ENCODE measurements around the gene ACO2.
A peak's percentile ranks its signal among the peaks of the same experiment; 100 is the strongest.
"Not testable (repeated sequence)": the region's sequence is repeated elsewhere in the genome, so short reads cannot be mapped to it uniquely, and the experiment has no call there.

The ACO2 gene

DNA sequence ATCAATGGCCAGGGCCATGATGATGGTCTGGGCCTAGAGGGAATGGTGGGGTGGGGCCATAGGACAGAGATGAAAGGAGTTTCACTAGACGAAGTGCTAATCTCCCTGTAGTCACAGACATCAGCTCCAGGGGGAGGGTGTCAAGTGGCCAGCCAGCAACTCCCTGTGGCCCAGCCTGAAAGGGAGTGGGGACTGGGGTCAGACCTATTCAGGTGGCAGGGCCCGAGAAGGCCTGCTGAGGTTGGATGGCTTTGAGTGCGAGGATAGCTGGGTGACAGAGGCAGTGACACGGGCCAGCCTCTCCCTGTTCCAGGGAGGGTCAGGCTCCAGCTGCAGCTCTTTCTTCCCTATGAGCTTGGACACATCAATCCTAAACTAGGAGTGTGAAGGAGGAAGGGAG, 33.4 kb upstream of the ACO2 start:
- TF ChIP-seq, protein P1, sequence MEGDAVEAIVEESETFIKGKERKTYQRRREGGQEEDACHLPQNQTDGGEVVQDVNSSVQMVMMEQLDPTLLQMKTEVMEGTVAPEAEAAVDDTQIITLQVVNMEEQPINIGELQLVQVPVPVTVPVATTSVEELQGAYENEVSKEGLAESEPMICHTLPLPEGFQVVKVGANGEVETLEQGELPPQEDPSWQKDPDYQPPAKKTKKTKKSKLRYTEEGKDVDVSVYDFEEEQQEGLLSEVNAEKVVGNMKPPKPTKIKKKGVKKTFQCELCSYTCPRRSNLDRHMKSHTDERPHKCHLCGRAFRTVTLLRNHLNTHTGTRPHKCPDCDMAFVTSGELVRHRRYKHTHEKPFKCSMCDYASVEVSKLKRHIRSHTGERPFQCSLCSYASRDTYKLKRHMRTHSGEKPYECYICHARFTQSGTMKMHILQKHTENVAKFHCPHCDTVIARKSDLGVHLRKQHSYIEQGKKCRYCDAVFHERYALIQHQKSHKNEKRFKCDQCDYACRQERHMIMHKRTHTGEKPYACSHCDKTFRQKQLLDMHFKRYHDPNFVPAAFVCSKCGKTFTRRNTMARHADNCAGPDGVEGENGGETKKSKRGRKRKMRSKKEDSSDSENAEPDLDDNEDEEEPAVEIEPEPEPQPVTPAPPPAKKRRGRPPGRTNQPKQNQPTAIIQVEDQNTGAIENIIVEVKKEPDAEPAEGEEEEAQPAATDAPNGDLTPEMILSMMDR (conservative IDR thresholded peaks at IDR 0.05; ENCODE audit: low read depth, low read length), result no peak
- no peak overlapping the region for H3K4me3 ChIP-seq (ENCODE audit: low read length)
- no peak for DNase-seq (ENCODE audit: low read depth)

DNA sequence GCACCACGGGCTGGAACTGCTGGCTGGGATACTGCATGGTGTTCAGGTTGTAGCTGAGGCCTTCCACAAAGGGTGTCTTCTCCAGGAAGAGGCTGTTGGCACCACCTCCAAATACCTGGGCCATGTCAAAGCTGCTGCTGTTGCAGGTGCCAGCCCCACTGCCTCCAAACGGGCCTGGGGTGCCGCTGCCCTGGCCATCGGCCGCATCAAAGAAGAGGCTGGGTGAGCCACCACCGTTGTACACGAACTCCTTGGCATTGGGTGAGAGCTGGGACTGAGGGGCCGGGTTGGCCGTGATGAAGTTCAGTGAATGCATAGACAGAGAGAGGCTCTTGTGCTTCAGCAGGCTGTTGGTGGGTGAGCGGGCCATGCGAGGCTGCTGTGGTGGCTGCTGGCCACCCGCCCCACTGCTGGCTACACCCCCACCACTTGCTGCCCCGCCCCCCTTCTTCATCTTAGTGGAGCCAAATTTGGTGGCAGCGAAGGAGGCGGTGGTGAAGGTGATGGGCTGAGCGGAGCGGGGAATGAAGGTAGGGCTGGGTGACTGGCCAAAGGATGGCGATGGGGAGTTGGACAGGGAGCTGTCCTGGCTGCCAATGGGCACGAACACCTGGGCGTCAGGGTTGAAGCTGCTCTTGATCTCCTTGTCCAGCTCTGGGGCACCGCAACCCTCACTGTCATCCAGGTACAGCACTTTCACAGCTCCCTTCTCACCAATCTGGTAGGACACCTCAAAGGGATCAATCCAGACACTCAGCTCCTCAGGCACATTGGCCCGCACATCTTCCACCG, 32.4 kb upstream of the ACO2 start:
- DNase-seq (ENCODE audit: low read depth), result no peak
- TF ChIP-seq, protein P1 (conservative IDR thresholded peaks at IDR 0.05; ENCODE audit: low read depth, low read length), result no peak
- H3K4me3 ChIP-seq (ENCODE audit: low read length), result no peak overlapping the region

DNA sequence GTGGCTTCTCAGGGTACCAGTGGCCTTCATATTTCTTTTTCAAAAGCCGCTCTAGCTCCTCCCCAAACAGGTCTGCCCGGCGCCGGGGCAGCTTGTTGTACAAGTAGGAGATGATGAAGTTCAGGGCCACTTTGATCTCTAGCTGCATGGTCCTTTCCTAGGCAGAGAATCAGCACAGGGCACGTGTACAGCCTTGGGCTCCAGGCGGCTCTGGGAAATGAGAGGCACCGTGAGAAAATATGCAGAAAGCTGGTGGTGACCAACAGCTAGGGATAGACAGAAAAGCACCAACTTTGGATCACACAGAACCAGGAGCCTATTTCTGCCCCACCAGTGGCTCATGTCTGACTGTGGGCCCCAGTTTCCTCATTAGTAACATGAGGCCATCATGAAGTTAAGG, 31.7 kb upstream of the ACO2 start:
- H3K4me3 ChIP-seq (ENCODE audit: low read length), result no peak overlapping the region
- DNase-seq (ENCODE audit: low read depth), result no peak
- TF ChIP-seq, protein P1 (conservative IDR thresholded peaks at IDR 0.05; ENCODE audit: low read depth, low read length), result no peak

DNA sequence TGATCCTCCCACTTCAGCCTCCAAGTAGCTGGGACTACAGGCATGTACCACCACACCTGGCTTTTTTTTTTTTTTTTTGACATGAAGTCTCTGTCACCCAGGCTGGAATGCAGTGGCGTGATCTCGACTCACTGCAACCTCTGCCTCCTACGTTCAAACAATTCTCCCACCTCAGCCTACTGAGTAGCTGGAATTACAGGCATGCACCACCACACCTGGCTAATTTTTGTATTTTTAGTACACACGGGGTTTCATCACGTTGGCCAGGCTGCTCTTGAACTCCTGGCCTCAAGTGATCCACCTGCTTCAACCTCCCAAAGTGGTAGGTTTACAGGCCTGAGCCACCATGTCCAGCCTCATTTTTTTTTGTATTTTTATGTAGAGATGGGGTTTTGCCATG, 28.4 kb upstream of the ACO2 start:
- not testable (repeated sequence) for H3K4me3 ChIP-seq (ENCODE audit: low read length); DNase-seq (ENCODE audit: low read depth)

DNA sequence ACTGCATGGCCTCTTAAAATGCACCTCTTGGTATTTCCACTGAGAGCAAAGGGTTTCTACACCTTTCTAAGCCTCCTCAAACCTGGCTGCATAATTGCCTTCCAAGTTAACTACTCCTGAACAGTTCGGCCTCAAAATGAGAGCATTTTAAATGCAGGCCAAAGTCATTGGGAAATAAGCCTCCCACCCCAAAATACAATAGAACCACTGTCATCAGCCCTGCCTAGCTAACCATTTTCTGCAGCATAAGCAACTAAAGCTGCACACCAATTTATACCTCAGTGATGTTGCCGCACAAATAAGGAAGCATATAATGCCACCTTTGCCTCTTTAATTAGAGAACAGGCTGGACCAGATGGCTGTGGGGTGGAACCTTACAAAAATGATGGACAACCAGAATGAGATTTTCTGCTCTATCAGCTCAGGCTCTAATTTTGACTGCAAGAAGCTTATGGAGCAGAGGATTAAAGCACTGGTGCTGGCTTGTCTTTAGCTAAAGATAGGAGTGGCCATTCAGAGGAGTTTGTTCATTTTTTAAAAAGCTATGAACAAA, 26.6 kb upstream of the ACO2 start:
- DNase-seq (ENCODE audit: low read depth), result no peak
- no peak overlapping the region for H3K4me3 ChIP-seq (ENCODE audit: low read length)
- TF ChIP-seq, protein P1 (conservative IDR thresholded peaks at IDR 0.05; ENCODE audit: low read depth, low read length), result no peak

DNA sequence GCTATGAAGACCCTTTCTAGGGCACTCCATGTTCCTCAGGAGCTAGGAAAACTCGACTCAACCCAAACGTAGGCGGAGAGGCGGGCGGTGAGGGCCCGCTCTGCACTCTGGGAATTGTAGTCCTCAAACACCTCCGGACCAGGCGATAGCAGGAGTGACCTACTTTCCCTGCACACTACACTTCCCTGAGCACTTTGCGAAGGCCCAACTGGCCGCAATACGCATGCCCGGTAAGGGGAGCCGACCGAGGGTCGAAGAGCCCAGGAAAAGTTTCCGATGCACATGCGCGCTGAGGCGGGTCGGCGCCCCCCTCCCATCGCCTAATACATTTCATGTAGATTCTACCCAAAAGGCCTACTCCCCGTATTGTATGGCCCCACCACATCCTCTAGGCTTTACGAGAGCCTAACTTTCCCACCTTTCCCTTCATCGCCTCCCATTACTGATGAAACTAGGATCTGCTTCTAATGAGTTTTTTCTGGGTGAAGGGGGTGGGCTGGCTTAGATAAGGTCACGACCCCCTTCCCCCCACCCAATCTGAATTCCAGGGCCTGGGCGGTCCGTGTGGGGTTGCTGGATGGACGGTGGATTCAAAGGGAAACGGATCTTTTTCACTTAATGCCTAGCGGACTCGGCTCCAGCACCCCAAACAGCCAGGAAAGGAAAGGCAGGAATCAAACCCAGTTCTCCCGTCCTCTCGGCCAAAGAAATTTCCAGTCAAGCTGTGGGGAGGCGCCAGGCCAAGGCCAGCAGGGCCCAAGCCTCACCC, 24.4 kb upstream of the ACO2 start:
- peak; percentile 93 for DNase-seq (ENCODE audit: low read depth)
- peak overlapping the region; percentile 99 for H3K4me3 ChIP-seq (ENCODE audit: low read length)
- TF ChIP-seq, protein P1 (conservative IDR thresholded peaks at IDR 0.05; ENCODE audit: low read depth, low read length), result no peak

DNA sequence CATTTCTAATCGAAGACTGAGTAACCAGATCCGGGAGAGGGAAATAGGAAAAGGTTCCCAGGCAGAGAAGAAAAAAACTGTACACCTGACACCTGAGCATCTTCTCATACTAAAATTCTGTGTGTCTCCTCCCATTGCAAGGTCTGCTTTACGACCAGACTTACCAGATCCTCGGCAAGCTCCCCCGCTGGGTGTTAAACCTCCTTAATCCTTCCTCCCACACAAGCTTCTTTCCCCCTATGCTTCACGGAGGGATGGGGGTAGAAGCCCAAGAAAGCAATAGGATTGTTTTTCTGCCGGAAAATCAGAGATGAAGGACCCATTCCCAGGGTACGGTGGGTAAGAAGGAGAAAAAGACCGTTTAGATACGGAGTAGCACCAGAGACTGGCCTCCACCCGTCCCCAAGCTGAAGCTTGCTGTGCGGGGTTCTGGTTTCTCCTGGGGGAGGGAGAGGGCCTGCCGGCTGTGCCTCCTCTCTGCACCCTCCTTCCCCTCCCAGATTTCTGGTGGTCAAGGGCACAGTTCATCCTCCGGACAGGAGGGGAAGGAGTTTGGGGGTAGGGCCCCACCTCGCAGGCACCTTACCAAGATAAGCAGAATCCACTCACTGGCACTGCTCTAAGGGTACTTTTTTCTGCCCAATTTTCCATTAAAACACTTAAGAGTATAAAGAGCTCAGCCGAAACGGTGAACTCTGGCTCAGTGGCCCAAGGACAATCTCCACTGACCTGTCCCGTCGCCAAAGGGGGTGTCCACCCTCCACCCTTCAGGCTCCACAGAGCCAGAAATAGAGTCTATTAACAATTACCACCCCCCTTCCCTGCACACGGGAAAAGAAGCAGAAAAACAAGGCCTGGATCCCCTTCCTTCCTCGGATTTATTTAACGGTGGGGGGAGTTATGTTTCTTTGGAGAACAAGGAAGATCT, 23.5 kb upstream of the ACO2 start:
- H3K4me3 ChIP-seq (ENCODE audit: low read length), result peak overlapping the region; percentile 99
- DNase-seq (ENCODE audit: low read depth), result no peak
- TF ChIP-seq, protein P1 (conservative IDR thresholded peaks at IDR 0.05; ENCODE audit: low read depth, low read length), result no peak
